NCI-H82 treated with DMSO at 0.1 percent for 48 hours (cell line): ENCODE measurements around the gene RPS21.

Source experiments
- DNase-seq: peaks from one replicate; lab custom pipeline; 2025; ENCODE audit not compliant: unreplicated experiment; lab: John Stamatoyannopoulos, UW

The RPS21 gene

DNA sequence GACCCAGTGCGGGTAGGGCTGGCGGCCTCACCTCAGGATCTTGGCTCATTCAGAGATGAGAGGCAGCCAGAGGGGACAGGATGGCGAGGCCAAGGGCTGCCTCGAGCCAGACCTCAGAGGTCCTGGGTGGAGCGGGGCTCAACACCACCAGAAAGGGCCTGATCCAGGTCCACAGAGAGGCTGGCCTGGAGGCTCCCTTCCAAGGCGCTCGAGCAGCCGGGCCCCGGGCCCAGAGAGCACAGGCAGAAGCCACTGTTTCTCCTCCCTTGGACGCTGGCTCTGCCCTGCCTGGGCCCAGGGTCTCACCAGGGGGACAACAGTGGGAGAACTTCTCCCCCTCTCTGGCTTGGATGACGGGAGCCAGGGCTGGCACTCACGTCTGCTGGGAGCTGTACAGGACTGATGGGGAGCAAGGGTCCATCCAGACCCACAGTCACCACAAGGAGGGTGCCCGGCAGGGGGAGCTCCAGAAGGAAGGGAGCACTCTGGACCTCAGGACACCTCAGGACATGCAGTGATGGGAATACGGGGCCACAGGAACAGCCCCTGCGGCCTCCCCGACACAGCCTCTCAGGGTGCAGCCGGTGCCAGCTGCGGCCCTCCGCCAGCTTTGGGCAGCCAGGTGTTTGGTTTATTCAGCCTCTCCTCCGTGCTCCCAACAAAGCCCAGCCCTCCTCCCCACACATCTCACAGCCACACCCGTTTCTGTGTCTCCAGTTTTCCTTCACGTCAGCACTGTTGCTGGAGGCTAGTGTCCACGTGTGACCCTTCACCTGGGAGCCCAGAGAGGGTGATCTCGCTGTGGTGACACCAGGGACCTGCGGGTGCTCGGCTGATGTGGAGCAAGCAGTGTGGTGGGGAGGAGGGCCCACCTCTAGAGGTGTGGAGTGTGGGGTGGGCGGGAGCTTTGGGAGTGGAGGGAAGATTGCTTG lies 8.7 kb downstream of the RPS21 start:
- no peak for DNase-seq

DNA sequence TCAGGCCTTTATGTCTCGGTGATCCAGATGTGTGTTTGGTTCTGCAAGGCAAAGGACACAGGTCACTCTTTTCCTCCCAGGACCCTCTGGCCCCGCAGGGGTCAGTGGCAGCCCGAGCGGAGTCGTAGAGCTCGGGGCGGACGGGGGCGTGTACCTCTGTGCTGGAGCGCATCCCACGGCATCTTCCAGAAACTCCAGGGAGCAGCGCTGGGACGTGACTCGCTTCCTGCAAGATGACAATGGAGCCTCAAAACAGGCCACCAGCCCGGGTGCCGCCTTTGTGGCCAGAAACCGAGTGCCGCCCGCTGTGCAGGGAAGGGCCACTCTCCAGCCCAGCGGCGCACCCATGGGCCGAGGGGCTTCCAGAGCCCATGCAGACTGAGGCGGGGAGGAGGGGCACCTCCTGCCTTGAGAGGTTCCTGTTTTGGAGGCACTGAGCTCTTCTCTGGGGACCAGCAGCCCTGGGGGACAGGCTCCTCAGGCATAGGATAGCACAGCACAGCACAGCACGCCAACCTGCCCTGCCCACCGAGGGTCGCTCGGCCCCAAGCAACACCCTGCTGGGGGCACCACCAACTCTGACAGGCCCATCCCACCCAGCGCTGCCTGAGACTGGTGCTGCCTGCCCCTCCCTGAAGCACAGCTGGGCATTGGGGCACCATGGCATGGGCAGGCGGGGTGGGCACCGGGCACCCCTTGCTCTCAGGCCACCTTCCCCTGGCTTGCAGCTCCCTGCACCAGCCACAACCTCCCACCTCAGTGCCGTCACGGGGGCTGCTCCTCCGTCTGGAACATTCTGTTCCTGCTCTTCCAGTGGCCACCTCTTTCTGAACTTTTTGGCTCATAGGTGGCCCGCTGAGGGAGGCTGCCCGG lies 9.7 kb downstream of the RPS21 start:
- no peak for DNase-seq

DNA sequence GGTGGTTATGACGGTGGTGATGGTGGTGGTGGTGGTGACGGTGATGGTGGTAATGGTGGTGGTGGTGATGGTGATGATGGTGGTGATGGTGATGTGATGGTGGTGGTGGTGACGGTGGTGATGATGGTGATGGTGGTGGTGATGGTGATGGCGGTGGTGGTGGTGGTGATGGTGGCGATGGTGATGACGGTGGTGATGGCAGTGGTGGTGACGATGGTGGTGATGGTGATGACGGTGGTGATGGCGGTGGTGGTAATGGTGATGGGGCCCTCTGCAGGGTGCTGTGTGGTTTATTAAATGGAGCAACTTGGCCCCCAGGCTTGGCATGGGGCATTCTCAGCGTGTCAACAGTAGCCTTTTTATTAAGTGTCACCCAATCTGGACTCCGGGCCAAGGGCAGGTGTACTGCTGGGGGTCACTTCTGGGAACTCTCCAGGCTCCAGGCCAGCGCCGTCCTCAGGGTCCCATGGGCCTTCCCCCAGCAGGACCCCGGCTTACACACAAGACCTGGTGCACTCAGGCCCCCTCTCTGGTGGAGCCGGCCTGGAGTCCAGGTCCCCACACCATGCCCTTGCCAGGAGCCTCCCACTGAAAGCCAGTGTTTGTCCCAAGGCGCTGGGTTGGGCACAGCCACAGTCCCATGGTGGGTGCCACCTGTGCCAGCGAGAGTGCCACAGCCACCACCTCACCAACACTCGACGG lies 11.4 kb downstream of the RPS21 start:
- no peak for DNase-seq

DNA sequence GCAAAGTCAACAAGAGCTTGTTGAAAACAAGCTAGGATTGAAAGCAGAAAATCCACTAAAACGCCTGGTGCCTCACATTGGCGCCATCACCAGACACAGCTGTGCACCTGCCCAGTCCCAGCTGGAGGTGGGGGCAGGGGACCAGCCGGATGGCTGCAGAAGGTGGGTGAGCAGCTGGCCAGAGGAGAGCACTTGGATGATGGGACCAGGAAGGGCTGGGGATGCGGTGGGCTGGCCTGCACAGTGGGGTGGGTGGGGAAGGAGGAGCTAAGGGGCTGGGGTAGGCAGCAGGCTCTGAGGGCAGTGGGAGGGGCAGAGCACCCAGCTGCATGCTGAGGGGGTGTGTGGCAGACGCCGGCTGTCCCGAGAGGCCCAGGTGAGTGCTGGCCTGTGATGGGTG lies 13.1 kb downstream of the RPS21 start:
- DNase-seq, result peak; percentile 29

DNA sequence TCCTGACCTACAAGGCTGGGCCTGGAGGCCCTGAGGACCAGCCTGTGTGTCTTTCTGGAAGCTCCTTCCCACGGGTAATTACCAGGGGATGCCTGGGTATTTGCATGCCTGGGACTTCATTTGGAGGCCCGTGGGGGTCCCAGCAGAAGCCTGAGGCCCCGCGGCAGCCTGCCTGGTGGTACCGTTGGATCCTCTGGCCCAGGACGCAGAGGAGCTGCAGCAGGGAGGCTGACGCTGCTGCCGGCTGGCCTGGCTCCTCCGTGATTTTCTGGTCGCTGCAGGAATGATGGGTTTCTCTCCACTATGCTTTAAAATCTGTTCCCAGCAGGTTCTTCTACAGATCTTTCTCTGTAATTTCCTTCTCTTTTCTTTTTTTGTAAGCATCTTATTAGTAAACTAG lies 13.6 kb downstream of the RPS21 start:
- DNase-seq, result no peak

DNA sequence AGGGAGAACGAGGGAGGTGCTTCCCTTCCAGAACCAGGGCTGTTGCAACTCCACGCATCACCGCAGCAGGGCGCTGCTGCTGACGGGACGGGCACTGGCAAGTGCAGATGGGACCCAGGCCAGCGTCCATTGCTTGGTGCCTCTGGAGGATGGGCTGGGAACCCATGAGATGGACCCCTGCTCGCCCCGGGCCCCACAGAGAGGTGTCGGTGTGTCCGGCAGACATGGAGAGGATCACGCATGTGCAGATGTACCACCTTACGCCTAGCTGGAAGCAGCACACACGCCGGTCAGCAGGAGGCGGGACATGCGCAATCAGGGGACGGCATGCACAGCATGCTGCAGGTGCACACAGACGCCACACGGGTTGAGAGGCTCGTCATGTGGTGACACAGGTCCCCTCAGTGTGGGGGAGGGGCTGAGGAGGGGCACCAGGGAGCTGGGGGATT lies 14.5 kb downstream of the RPS21 start:
- DNase-seq, result no peak

DNA sequence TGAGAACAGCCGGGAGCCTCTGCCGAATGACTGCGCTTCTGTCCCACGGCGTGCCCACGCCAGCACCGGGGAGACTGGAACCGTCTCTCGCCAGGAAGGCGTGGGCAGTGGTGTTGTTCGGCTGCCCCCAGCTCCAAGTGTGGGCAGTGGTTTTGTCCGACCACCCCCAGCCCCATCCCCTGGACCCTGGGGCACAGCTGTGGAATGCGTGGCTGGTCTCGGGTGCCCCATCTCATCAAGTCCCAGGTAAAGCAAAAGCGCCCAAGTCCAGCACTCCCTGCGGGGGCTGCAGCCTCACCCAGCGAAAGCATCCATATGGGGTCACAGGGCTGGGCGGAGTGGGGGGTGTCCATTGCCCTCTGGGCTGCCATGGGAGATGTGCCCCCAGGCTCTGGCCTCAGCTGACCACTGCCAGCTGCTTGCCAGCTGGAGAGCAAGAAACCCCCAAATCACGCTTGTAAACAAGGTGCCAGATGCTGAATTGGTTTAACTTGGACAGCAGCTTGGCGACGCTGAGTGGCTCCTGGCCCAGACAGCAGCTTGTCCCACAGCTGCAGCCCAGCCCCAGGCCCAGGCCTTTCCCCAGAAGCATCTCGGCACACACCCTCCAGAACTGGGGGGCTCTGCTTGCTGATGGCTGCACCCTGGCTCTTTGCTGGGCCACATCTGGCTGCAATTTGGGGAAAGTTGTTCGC lies 15.7 kb downstream of the RPS21 start:
- no peak for DNase-seq

- no peak for DNase-seq
Observed at GRCh38 chr20:62403331-62403730, 16.4 kb downstream of the RPS21 start.

DNA sequence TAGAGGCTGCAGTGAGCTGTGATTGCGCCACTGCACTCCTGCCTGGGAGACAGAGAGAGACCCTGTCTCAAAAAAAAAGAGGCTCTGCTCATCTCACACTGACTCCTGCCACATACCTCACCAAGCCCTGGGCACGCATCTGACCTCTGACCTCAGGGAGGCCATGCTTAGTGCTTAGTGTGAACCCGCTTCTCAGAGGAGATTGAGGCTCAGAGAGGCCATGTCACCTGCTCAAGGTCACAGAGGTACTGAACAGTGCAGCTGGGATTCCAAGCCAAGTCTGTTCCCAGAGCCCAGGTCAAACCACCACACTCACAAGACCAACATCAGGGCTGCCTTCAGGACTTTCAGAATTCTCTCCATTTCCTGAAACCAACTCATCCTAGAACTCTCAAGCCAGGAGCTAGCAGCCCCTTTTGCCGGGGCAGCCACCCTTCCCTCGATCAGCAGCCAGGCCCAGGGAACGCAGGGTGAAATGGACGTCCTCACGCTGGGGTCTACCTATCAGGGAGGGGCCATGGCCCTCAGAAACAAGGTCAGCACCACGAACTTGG lies 17.3 kb downstream of the RPS21 start:
- no peak for DNase-seq

DNA sequence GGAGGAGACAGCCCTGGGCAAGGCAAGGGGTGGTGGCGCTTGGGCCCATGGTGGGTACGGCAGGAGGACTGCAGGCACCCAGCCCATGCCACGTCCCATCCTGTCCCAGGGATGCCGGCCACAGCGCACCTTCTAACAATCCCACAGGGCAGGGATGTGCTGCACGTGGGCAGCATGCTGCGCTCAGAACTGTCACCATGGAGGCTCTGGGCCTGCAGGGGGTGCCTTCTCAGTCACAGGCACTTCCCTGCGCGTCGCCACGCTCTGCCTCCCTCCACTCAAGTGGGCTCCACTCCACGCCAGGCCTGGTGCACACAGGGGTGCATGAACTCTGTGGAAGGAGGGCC lies 17.8 kb downstream of the RPS21 start:
- DNase-seq, result no peak

- no peak for DNase-seq
Observed at GRCh38 chr20:62405108-62405980, 18.4 kb downstream of the RPS21 start.

DNA sequence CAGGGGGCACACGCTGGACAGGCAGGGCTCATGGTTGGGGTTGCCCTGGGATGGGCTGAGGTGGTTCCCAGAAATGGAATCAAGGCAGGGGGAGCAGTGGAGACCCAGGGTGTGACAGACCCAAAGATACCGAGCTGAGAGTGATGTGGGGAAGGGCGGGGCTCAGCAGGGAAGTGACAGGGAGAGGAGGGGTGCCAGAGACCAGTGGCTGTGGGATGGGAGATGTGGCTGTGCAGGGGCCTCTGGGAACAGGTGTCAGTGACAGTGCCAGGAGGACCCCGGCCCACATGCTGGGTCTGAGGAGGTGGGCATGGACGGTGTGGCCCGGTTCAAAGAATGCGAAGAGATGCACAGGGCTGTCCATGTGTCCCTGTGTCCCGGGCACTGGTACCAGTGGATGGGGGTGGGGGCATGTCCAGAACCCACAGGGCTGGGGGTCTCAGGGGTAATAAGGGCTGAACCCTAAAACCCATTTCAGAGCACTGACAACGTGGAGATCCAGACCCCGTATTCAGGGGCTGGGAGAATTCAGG lies 19.1 kb downstream of the RPS21 start:
- no peak for DNase-seq

DNA sequence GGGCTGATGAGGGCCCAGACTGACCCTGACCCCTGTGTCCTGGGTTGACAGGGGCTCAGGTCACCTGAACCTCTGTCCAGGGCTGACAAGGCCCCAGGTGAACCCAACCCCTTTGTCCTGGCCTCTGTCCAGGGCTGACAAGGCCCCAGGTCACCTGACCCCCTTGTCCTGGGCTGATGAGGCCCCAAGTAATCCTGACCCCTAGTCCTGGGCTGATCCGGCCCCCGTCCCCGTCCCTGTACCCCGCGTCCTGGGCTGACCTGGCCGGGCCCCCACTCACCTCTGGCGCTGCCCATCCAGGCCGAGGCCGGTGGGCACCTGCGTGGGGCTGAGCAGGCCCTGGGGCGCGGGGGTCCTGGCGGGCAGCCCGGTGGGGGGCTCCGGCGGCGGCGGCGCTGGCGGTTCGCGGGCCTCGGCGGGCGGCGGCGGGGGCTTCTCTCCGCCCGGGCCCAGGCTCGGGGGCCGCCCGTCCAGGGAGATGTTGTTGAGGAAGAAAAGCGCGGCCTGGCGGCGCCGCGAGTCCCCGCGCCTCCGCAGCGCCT lies 19.8 kb downstream of the RPS21 start:
- no peak for DNase-seq

DNA sequence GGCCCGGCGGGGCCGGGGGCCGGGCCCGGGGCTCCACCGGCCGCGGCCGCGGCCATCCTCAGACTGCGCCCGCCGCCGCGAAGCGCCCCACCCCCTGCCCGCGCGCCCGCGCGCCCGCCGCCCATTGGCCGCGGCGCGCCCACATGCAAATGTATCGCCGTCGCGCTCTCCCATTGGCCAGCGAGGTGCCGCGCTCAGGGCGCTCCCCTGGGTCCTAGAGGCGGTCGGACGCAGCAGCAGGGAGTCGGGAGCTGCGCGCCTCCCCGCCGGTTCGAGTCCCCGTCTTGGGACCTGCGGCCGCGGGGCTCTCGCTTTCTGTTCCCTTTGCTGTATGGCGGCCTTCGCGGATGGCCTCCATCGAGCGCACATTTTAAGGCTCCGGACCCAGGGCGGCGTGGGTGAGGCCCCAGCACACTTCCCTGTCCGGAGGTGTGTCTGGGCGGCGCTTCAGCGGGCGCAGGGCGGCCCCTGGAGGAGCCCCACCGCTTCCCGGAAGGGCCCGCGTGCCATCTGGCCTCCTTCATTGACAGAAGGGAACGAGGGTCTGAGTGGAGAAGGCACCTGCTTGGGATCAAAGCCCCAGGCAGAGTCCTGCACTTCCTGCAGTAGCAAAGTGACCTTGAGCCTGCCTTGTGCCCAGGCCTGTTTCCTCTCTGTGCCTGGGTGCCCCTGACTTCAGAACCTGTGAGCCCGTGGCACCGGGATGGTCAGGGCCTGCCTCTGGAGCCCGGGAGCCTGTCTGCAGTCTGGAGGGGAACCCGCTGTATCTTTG lies 20.5 kb downstream of the RPS21 start, which contains the start of gene CABLES2:
Gene CABLES2 (minus strand): TSS at position 65 of the 772 bp plus-strand sequence. CDS start 9 bp downstream, at position 56.
- peak; percentile 63 for DNase-seq

DNA sequence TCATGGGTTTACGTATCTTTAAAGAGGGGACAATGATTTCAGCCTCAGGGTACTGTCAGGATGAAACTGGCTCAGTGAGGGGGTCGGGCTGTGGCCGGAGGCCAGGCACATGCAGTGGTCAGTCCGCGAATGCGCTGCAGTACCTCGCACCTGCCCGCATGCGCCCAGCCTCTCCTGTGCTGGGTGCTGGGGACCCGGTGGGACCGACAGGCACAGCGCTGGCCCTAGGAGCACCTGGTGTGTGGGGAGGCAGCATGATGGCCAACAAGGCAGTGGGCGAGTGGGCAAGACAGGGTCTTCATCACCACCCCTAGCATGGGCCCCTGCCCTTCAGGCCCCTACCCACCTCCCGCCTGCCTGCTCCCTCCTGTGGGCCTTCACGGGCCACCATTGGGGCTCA lies 21.2 kb downstream of the RPS21 start:
- DNase-seq, result no peak

DNA sequence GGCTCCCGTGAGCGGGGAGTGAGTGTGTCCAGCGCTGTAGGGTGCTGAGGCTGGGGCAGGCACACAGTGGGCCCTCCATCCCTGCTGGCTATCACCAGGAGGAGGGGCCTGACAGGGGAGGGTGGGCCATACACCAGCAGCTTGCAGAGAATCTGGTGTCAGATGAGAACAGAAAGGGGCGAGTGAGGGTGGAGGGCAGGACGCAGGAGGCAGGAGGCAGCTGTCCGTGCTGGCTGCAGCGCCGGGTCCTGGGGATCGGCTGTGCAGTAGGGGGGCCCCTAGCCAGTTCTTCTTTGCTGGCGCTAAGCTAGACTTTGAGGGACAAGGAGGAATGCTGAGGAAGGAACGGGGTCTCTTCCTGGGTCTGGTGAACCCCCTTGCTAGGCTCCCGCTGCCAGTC lies 21.7 kb downstream of the RPS21 start:
- no peak for DNase-seq

GRCh38 chr20:62409086-62409853 lies 22.4 kb downstream of the RPS21 start:
- no peak for DNase-seq
